Right lung (tissue), 5 donors: ENCODE measurements around the gene RFFL. TPM values are rescaled to one million over a fixed set of nuclear protein-coding genes. Genes with fewer than 3 reads are reported as not detected.

Source experiments
- DNase-seq, 2 donors: peaks; one replicate each; pipeline ENCODE4 v3.0.0-alpha.2; 2013
- polyA plus RNA-seq, 5 donors: library from polyadenylated mRNA; unstranded; fragments of 120-200 nt; gene quantifications; one replicate each; pipeline versions ENCODE4 v1.2.1 to v1.2.3, GENCODE V29; 2013; ENCODE audit warnings: inconsistent platforms in 1 of 5, low replicate concordance in 1 of 5; ENCODE audit not compliant: insufficient read length in 5 of 5, insufficient read depth in 1 of 5

RFFL gene
- polyA plus RNA-seq, 5 donors = 19.4 to 22.4 (median 21.0) TPM

DNA sequence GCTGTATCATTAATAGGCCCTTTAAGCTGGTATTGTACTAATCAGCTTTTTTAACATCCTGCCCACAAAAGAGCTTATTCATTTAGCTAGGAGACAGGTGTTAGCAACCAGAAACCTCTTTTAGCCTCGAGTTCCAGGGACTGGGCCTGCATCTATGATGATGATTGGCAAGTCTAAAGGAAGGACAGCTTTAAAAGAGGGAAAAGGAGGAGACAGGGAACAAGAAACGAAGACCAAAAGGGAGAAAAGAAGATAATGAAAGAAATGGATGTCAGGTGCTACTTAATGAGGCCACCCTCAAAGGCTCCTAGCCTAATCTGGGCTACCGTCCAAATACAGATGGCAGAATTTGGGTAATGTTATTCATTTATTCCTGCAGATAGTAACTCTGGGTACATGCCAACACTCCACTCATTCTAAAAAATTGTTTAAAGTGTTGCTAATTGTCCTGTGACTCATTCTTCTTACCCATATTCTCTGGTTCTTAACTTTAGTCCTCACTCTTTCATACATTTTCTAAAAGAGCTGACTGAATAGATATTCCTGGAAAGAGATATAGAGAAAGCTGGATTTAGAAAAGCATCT lies 18.7 kb upstream of the RFFL start:
- no peak for DNase-seq

DNA sequence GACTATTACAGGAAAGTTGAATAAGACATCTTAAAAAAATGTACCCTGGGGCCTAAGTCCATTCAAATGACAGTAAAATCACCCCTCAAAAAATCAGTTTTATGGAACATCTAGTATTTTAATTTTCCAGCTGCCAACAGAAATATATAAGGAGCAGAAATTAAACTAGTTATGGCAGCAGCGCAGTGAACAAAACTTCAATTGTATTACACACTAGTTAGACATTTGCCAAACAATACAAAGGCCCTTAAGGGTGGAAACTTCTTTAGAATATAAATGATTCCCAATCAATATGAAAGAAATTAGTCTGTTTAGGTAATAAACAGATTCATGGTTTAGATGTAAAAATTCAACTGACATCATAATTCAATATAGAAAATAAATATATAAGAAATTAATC lies 18.1 kb upstream of the RFFL start:
- DNase-seq = no peak

DNA sequence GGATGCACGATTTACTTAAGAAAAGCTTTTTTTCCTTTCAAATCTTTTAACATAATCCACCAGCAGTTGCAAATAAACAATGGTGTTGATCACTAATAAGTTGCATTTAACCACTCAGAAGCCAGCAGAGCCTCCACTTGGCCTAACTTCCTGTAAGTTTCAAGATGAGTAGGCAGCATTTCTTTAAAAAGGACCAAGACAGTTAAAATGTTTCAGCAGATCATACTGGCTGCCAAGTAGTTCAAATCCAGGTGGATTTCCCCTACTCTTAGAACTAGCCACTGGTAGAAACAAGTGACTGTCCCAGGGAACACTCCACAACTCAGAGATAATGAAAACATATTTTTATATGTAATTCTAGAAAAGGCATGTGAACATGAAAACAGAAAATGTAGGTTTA lies 17.0 kb upstream of the RFFL start:
- no peak for DNase-seq

DNA sequence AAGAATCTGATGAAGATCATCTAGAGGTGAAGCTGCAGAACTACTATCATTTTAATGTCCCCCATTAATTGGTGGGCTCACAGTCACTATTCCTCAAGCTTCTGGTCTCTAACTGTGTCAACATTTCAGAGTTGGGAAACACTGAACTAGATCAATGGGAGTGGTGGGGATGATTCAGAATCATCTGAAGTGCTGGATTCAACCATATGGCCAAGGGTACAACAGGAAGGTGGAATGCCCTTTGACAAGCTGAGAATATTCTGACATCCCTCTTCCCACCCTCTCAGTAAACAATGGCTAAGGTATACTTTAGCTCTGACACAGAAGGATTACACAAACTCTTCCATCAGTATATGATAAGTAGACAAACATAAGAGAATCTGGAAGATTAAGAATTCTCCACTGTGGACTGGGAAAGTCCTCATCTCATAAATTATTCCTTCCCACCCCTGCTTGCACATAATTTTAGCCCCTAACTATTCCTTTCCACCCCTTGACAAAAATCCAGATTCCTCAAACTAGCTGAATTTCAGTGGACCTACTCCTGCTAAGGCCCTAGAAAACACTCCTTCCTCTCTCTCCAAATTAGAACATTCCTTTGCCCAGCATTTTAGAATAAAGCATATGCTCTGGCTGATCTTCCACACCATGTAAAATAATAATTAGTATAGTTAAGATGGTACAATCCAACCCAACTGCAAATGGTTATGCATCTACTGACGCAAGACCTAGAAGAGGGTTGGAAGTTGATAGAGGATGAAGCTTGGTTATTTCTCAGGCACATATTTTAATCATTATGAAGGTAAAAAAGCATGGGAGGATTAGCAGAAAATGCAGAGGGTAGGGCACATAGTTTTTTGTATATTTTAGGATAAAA lies 16.3 kb upstream of the RFFL start:
- no peak for DNase-seq

DNA sequence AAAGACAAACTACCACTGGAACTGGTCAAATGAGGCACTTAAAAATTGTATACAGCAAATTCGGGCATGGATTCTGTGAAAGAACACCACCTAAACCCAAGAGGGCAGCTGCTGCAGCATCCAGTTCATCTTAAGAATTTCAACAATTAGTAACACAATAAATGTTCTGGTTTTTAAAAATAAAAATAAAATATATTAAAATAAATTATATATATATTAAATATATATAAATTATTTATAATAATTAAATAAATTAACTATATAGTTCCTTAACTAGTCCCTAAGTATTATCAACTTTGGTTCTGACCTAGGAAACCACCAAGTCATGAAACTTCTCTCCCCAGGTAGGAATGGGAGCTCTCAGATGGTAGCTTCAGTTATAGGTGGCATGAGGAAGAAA lies 13.4 kb upstream of the RFFL start:
- no peak for DNase-seq

DNA sequence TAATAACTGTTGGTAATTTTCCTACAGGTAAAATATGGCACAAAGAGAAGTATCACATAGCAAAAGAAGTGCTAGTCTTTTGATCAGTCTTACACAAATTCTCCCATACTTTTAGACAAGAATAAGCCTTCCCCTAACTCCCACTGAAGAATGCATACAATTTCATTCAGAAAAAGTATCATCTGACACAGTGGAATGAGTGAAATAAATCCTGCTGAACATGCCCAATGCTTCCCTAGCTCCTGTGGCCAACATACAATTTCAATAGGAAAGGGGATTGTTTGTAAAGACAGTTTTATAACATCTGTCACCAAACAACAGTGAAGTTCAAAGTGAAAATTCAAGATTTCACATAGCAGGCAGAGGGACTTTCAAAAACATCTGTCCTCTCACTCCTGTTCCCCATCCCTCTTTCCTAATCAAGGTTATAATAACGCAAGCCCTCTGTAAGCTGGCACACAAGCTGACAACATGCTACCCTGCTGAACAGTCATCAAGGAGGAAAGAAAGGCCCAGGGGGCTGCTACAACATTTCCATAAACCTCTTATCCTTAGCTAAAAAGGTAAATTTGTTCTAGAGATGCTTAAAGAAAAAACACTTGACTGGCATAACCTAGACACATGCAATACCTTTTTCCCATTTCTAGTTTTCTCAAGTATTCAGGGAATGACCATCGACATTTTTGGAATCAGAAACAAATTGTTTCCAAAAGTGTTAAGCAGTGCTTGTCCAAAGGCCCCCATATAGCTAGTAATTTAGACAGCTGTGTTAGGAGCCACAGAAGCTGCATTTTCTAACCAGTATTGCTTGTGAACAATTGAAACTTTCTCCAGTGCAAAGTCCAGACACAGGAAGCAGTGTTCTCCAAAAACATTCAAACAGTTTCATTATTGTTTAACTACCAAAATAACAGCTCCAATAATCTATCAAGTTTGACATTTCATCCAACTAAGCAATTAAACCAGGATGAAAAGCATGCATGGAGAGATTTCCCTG lies 11.5 kb upstream of the RFFL start:
- DNase-seq = no peak

DNA sequence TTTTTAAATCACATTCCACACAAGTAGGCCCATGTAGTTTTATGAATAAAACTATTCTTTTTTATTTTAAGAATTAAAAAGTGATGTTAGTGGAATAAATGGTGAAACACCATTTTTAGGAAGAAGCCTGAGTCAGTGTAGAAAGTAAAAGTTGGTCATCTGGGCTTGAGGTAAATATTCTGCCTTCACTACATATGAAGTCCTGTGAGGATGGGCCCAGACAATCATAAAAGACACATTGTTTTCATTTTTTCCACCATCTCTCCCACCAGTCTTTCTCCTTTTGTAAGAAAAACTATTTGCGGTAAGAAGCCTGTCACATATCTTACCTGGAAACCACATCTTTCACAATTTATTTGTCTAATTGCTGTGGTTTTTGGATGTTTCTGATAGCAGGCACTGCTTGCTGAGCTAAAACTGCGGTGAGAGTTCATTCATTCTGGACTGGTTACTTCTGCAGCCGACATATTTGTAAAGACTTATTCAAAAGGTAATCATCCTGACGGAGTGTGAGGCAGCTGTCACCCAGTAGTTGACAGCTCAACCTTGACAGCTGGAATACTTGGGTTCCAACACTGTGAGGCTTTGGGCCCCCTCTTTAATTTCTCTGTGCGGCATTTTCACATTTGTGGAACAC lies 10.6 kb upstream of the RFFL start:
- no peak for DNase-seq

DNA sequence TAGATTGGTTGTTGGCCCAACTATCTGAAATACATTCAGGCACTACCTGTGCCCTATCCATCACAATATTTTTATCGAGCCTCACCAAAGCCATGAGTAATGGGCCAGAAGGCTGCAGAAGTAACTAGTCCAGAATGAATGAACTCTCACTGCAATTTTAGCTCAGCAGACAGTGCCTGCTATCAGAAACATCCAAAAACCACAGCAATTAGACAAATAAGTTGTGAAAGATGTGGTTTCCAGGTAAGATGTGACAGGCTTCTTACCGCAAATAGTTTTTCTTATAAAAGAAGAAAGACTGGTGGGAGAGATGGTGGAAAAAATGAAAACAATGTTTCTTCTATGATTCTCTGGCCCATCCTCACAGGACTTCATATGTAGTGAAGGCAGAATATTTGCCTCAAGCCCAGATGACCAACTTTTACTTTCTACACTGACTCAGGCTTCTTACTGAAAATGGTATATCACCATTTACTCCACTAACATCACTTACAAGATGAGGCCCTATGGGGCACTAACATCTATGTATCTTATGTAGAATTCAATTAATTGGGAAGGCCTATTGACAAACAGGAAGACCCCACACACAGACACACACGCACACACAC lies 9.8 kb upstream of the RFFL start:
- DNase-seq = no peak

DNA sequence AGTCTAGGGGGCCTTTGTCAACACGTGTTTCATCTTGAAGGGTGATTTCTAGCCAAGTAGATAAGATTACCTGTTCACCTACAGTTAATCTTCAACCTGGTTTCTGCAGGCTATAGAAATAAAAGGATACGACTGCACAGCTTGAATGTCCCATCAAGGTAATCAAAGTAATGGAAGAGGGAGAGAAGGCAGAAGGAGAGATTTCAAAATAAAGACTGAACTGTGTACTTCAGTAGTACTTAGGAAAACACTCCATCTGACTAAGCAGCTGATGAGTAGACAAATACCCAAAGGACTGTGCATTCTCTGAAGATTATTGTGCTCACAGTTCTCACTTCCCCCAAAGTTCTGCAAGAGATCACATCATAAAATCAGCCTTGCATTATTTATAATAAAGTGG lies 5.8 kb upstream of the RFFL start:
- DNase-seq = no peak

DNA sequence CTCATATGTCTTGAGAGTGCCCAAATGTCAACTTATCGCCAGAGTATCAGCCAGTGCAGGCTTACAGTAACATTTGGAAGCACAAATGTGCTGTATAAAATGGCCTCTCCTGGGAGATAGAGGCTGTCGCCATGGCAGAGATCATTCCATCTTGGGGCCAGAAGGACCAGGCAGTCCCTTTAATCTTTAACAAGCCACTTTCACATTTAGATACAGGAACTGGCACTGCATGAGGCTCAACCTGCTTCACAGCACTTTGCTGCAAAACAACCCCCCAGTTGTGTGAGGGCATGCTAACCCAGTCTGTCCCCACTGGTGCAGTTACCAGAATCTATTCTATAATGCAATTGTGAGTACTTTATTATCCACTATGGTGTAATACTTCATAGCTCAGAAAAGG lies 4.7 kb upstream of the RFFL start:
- DNase-seq = no peak

DNA sequence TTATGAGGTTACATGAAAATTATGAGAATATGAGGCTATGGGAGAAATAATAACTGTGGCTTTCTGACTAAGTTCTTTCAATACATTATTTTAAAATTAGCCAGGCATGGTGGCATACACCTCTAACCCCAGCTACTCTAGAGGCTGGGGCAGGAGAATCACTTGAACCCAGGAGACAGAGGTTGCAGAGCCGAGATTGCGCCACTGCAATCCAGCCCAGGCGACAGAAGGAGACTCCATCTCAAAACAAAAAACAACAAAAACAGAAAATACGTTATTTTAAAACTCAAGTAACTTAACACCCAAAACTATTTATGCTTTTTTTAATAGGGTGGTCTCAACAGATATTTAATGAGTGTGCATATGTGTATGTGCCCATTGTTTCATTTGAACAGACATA lies 2.4 kb upstream of the RFFL start:
- no peak for DNase-seq

DNA sequence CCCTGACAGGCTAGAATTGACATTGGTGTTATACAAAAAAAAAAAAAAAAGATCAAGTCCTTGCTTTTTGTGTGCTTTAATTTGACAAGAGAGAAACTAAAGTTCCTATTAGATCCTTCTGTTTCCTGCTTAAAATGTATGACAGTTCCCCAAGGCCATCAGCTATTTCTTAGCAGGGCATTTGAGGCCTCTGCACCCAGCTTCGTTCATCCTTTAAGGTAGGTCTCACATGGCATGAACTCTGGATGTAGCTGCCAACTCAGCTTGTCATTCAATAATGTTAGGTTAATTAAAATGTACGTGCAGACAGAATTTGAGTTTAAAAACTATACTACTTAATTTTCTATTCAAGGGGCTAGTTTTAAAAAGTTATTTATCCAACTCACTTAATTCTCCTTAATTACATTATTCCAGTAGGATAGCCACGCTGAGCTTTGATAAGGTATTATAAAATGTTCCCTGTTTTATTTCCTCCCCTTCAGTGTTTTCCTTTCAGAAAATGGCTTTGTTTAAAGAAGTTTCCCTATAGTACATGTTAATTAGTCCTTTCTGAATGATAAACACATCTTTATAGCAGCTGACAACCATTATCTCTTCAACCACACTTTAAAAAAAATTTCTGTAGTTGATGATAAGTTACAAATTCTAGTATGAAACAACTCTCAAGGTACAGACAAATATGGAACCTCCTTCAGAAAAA lies 1.2 kb upstream of the RFFL start:
- DNase-seq = no peak

DNA sequence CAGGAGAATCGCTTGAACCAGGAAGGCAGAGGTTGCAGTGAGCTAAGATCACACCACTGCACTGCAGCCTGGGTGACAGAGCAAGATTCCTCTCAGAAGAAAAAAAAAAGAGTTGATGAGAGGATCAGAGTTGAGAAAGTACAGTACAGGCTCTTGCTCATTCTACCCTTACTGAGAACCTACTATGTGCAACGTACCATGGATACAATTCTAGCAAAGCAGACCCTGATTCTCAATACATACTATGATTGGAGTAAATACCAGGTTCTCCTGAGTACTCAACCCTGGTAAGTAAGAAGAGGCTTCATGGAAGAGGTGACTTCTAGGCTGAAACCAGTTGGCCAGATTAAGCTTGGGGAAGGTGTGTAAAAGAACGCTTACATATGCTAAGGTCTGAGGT lies 1.2 kb downstream of the RFFL start:
- no peak for DNase-seq

DNA sequence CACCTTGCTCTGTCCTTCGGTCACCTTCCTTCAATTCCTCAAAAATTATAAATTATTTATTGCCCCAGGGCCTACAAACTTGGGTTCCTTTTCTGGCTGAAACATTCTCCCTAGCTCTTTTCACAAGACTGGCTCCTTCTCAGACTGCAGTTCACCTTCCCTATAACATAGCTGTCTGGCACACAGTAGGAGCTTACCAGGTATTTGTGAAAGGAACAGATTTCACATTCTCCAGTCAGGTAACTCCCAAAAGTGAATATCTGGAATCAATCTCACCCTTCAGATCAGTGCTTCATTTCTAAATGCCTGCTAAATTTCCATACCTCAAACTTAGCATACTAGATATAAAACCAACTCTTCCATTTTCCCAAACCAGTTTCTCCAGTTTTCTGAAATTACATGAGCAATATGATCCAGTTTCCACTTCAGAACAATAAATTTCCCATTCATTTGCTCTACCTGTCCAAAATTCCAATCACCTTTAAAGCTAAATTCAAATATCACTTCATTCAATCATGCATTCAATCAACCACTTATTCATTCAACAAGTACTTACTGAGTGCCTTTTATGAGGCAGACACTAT lies 6.1 kb downstream of the RFFL start:
- no peak for DNase-seq

DNA sequence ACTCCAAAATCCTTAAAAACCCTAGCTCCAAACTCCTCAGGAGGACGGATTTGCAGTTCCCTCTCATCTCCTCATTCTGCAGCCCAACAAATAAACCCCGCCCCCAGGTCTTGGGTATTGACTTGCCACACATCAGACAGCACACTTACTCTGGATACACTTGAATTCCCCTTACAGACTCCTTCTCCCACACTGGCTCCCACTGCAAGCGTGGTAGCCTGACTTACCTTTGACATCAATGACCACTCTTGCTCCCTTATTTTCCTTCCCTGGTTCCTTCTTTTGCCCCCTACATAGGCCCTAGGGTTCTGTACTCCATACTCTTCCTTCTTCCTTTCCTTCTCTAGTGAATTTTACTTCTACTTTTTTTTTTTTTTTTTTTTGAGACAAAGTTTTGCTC lies 7.5 kb downstream of the RFFL start:
- DNase-seq = no peak

DNA sequence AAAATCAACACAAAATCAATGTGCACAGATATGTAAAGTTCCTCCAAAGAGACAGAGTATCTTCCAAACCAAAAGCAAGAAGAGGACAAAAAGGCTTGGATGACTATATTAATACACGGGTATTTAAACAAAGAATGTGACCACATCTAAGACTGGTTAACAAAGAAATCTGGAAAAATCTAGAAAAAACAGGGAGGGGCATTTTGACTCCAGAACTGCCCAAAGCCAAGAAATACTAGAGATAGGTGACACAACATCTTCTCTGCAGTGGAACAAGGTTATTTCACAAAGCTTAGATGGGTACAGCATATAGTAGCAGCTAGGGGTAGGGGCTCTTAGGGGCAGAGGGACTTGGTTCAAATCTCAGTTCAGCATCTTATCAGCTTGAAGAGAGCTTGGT lies 10.3 kb downstream of the RFFL start:
- DNase-seq = no peak

DNA sequence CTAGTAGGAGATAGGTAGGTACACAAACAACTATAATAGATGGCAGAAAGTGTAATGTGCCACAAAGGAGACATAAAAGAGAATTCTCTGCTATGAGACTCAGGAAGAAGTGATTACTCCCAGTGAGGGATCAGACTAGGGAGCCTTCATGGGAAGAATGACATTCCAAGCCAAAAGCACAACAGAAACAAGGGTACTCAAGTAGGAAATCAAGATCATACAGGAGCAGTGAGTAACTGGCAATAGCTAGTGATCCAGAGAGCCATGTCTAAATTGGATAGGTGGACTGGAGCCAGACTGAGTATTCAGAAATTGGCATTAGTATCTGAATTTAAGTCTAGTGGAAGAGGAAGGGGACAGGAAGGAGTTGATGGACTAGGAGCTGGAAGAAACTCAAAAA lies 10.7 kb downstream of the RFFL start:
- no peak for DNase-seq

DNA sequence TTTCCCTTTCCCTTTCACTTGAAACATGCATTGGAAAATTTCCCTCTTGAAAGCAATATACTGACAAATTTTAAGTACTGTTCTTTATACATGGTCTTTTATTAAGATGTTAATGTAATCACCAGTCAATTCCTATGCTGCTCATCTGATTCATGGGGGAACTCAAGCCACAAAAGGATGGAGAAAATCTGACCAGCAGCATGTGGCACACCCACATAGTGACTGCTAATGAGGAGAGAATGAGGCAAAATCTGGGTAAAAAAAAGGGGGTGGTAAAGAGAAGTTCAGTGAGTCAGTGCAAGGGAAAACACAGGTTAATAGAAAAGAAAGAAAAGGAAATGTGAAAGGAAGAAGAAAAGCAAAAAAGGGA lies 11.3 kb downstream of the RFFL start:
- no peak for DNase-seq

DNA sequence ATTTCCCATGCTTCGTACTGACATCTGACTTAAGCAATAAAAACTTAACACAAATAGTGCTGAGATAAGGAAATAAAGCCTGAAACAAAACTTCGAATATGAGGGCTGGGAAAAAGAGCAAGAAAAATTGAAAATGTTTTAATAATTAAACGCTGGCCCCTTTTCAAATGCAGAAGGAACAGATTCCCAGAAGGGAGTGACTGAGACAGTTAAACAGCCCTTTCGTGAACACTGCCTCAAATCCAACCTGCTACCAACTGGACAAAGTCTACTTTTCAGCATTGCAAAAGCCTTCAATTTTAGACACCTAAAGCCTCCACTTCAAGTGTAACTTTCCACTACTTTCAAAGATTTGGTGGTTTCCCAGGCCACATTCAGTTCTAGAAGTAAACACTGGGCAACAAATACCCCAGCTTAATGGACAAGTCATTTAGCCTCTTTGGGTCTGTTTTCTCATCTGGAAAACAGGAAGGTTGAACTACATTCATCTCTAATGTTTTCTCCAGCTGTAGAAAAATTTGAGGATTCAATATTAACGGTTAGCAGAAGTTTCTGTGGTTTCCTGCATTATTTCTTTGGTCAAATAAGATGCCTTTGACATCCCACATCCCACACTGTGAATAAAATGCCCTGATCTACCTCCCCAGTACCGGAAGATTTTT lies 11.8 kb downstream of the RFFL start:
- no peak for DNase-seq

DNA sequence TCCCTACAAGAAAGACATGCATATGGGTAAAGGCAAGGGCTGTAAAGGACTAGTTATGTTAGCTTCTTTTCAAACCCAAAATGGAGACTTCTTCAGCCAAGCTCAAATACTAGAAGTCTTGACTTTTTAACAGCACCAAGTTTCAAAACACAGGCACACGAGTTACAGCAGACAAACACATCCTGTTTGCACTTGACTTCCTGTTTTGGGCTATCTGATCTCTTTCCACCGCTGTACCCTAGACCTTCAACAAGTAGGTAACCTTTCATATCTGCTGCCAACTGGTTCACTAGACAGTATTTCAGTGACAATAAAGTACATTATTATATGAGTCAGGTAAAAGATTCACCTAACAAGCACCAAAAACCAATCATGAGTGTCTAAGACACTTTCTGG lies 12.3 kb downstream of the RFFL start:
- DNase-seq = no peak
